HEK293T (cell line): ENCODE results near the gene AR.

Experiments
- CTCF ChIA-PET: fragments of 350-600 bp; formaldehyde crosslinking; extraction: SDS; loops from one replicate; lab custom pipeline; 2021; ENCODE audit warnings: antibody characterized with exemption, inconsistent platforms; lab: Yijun Ruan, JAX
- POLR2A ChIA-PET: fragments of 350-600 bp; formaldehyde crosslinking; extraction: SDS; loops from one replicate; lab custom pipeline; 2020; ENCODE audit warnings: antibody characterized with exemption, inconsistent platforms; lab: Yijun Ruan, JAX
- DNase-seq: peaks from one replicate; pipeline ENCODE4 v3.0.0; 2012; ENCODE audit warnings: mixed read lengths; ENCODE audit errors: extremely low spot score
- ARNT ChIP-seq: fragments of 450-650 bp; IDR thresholded peaks from 2 replicates; pipeline ENCODE4 v1.6.1; 2017; ENCODE audit warnings: mild to moderate bottlenecking
- BHLHE40 ChIP-seq: fragments of 450-650 bp; IDR thresholded peaks from 2 replicates; pipeline ENCODE4 v1.6.1; 2016; ENCODE audit warnings: mild to moderate bottlenecking, moderate library complexity, borderline replicate concordance
- CTBP1 ChIP-seq: fragments of 450-650 bp; IDR thresholded peaks from 2 replicates; pipeline ENCODE4 v1.6.1; 2016; ENCODE audit warnings: borderline replicate concordance
- ELF4 ChIP-seq: fragments of 450-650 bp; IDR thresholded peaks from 2 replicates; pipeline ENCODE4 v1.6.1; 2017; ENCODE audit warnings: antibody characterized with exemption
- FOXA1 ChIP-seq: fragments of 450-650 bp; IDR thresholded peaks from 2 replicates; pipeline ENCODE4 v1.6.1; 2016; ENCODE audit warnings: mild to moderate bottlenecking
- FOXK2 ChIP-seq: fragments of 450-650 bp; IDR thresholded peaks from 2 replicates; pipeline ENCODE4 v1.6.1; 2016; ENCODE audit warnings: mild to moderate bottlenecking
- FOXM1 ChIP-seq: fragments of 450-650 bp; IDR thresholded peaks from 2 replicates; pipeline ENCODE4 v1.6.1; 2017; ENCODE audit warnings: mild to moderate bottlenecking, borderline replicate concordance
- HDGF ChIP-seq: fragments of 450-650 bp; IDR thresholded peaks from 2 replicates; pipeline ENCODE4 v1.6.1; 2017; ENCODE audit warnings: antibody characterized with exemption, borderline replicate concordance
- L3MBTL2 ChIP-seq: fragments of 450-650 bp; conservative IDR thresholded peaks from 2 replicates; pipeline ENCODE4 v1.6.1; 2016; ENCODE audit warnings: mild to moderate bottlenecking
- LEF1 ChIP-seq: fragments of 450-650 bp; IDR thresholded peaks from 2 replicates; pipeline ENCODE4 v1.6.1; 2017; ENCODE audit warnings: mild to moderate bottlenecking, borderline replicate concordance
- NFRKB ChIP-seq: fragments of 450-650 bp; IDR thresholded peaks from 2 replicates; pipeline ENCODE4 v1.6.1; 2016; ENCODE audit warnings: mild to moderate bottlenecking, moderate library complexity
- PKNOX1 ChIP-seq: fragments of 450-650 bp; IDR thresholded peaks from 2 replicates; pipeline ENCODE4 v1.6.1; 2016
- SP1 ChIP-seq: fragments of 450-650 bp; IDR thresholded peaks from 2 replicates; pipeline ENCODE4 v1.6.1; 2017
- SUZ12 ChIP-seq: fragments of 450-650 bp; IDR thresholded peaks from 2 replicates; pipeline ENCODE4 v1.6.1; 2016; ENCODE audit warnings: mild to moderate bottlenecking
- TARDBP ChIP-seq: fragments of 450-650 bp; IDR thresholded peaks from 2 replicates; pipeline ENCODE4 v1.6.1; 2016
- ZNF384 ChIP-seq: fragments of 450-650 bp; IDR thresholded peaks from 2 replicates; pipeline ENCODE4 v1.6.1; 2016

Gene AR

GRCh38 chrX:67749536-67749935 lies 205.7 kb downstream of the AR start:
- DNase-seq = no peak
- CTCF ChIA-PET = no interaction called here
- POLR2A ChIA-PET = no interaction called here
- TF ChIP-seq PKNOX1 (no peak), L3MBTL2 (no peak), NFRKB (no peak), SP1 (no peak), ELF4 (no peak), FOXA1 (no peak), TARDBP (no peak), CTBP1 (no peak), FOXM1 (no peak), HDGF (no peak), ARNT (no peak), FOXK2 (no peak), ZNF384 (no peak)

- CTCF ChIA-PET = no interaction called here
- POLR2A ChIA-PET = no interaction called here
- no peak for DNase-seq
- TF ChIP-seq BHLHE40 = no peak
- TF ChIP-seq HDGF = no peak
- no peak for TF ChIP-seq PKNOX1
- no peak for TF ChIP-seq ELF4
- TF ChIP-seq NFRKB = no peak
- no peak for TF ChIP-seq SUZ12
- TF ChIP-seq CTBP1 = no peak
- TF ChIP-seq L3MBTL2 = no peak
Measured at GRCh38 chrX:67750694-67751093, 206.9 kb downstream of the AR start.

GRCh38 chrX:67759018-67759417 lies 215.2 kb downstream of the AR start:
- ChIA-PET POLR2A (no interaction called here), CTCF (no interaction called here)
- DNase-seq = no peak
- no peak for TF ChIP-seq BHLHE40
- no peak for TF ChIP-seq LEF1

- CTCF ChIA-PET = interaction anchor here (0.9 kb wide), 1 partner anchor 31 kb away, joined by 3 read pairs; no protein-coding TSS in a partner anchor
- POLR2A ChIA-PET = no interaction called here
- no peak for TF ChIP-seq FOXA1
- TF ChIP-seq HDGF = no peak
- no peak for TF ChIP-seq FOXK2
- no peak for TF ChIP-seq LEF1
- no peak for TF ChIP-seq CTBP1
- no peak for TF ChIP-seq NFRKB
- no peak for TF ChIP-seq FOXM1
- no peak for TF ChIP-seq ARNT
- no peak for TF ChIP-seq L3MBTL2
- TF ChIP-seq BHLHE40 = no peak
- no peak for TF ChIP-seq TARDBP
- no peak for DNase-seq
Measured at GRCh38 chrX:67777148-67777547, 233.3 kb downstream of the AR start.

- DNase-seq = no peak
- POLR2A ChIA-PET = no interaction called here
- CTCF ChIA-PET = no interaction called here
- TF ChIP-seq FOXK2 = no peak
- TF ChIP-seq FOXM1 = no peak
- no peak for TF ChIP-seq SUZ12
- TF ChIP-seq CTBP1 = no peak
- no peak for TF ChIP-seq TARDBP
- no peak for TF ChIP-seq ARNT
- no peak for TF ChIP-seq SP1
- TF ChIP-seq HDGF = no peak
- TF ChIP-seq NFRKB = no peak
- TF ChIP-seq L3MBTL2 = no peak
- TF ChIP-seq ZNF384 = no peak
Measured at GRCh38 chrX:67779099-67779498, 235.3 kb downstream of the AR start.
